GM21447 (cell line): ENCODE measurements around the gene CAPN7.

Experiments
- ATAC-seq: cut with Tn5 transposase; IDR thresholded peaks from one replicate; pipeline ENCODE4 v1.9.1; 2021; ENCODE audit not compliant: unreplicated experiment

CAPN7 gene

GRCh38 chr3:15272426-15273196 is 66.6 kb downstream of the CAPN7 start:
- ATAC-seq: no peak

GRCh38 chr3:15273227-15273626 is 67.2 kb downstream of the CAPN7 start:
- no peak for ATAC-seq

GRCh38 chr3:15276028-15276724 is 70.1 kb downstream of the CAPN7 start:
- ATAC-seq: no peak

DNA sequence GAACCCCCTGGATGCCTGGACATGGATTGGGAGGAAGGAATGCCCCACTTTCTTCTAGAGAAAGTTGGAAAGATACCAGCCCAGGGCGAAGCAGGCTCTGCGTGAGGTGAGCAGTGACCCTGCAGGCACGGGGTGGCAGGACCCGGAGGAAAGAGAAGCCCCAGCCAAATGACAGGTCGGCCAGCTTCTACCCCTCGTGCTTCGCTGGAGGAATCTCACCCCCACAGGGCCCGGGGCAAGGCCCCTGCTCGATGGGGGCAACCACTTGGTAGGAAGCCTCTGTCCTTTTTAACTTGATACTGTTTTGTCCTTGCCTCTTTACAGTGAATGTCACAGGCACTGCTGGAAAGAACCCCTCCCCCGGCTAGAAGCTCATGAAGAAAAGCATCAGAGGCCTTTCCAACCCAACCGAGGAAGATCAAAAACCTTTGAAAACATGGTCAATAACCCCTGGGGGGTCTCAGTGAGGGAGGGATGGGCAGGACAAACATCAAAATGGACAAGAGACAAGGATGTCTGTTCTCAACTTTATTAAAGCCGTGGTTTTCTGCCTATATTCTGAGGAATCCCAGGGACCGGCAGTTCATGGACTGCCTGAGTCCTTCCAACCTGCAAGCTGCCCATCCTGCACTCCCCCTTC is 71.9 kb downstream of the CAPN7 start:
- no peak for ATAC-seq

DNA sequence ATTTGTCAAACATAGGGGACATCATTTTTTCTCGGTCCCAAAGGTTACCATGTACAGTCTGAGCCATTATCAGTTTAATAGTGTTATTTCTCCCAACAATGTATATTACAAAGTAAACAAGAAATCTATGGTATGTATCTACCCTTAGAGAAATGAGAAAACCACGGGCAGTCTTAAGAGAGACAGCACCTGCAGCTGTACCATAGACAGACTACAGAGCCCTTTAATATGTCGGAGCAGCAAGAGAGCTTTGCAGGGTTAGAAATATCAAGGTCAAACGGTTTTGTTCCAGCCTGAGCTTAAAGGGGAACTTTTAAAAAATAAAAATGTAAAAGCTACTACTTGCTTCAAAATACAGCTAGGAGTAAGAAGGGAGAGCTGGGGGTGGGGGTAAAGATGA is 73.2 kb downstream of the CAPN7 start:
- ATAC-seq: no peak

DNA sequence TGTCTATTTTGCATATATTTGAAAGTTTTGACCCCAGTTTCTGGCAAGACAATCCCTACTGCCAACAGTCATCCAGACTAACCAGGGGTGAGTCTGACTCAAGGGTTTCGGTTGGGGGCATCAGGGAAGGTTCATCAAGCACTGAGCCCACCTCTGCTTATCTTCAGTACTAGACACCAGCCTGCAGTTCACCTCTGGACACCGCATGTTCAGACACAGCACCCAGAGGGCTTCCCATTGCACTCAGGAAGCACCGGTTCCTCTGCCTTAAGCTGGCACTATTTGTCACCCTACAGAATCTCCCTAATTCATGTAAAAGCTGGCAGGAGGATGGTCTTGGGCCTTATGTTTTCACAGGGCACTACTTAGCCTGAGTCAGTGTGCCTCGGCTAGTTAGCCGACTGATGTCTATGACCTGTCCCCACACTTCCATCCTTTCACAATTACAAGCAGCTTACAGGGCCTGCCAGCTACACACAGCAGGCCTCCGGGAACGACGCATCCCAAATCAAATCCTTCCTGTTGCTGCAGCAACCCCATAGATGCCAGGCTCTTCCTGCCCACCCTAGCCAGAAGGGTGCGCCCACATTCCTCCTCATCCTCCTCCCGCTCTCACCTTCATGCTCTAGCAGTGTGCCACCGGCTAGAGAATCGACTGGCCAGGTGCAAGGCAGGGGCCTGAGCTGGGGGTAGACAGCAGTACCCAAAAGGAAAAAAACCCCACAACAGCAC is 73.8 kb downstream of the CAPN7 start:
- ATAC-seq: no peak

- ATAC-seq: no peak
Observed at GRCh38 chr3:15280853-15281532, 74.9 kb downstream of the CAPN7 start.

DNA sequence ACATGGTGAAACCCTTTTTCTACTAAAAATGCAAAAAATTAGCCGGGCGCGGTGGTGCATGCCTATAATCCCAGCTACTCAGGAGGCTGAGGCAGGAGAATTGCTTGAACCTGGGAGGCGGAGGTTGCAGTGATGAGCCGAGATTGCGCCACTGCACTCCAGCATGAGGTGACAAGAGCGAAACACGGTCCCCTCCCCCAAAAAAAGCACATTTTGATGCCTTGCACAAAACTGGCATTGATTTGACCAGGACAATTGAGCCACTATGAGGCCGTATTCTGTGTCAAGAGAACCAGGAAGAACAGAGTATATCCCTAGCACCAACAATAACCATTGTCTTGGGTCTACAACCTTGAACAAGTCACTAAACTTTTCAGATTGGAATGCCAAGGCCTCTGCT is 75.8 kb downstream of the CAPN7 start:
- no peak for ATAC-seq

GRCh38 chr3:15283702-15284101 is 77.7 kb downstream of the CAPN7 start:
- no peak for ATAC-seq

- no peak for ATAC-seq
Observed at GRCh38 chr3:15284121-15284889, 78.3 kb downstream of the CAPN7 start.

- ATAC-seq: no peak
Observed at GRCh38 chr3:15286022-15286421, 80.0 kb downstream of the CAPN7 start.

GRCh38 chr3:15287565-15288330 is 81.7 kb downstream of the CAPN7 start:
- ATAC-seq: no peak

- no peak for ATAC-seq
Observed at GRCh38 chr3:15288331-15289035, 82.4 kb downstream of the CAPN7 start.

GRCh38 chr3:15289661-15290060 is 83.6 kb downstream of the CAPN7 start:
- ATAC-seq: no peak

DNA sequence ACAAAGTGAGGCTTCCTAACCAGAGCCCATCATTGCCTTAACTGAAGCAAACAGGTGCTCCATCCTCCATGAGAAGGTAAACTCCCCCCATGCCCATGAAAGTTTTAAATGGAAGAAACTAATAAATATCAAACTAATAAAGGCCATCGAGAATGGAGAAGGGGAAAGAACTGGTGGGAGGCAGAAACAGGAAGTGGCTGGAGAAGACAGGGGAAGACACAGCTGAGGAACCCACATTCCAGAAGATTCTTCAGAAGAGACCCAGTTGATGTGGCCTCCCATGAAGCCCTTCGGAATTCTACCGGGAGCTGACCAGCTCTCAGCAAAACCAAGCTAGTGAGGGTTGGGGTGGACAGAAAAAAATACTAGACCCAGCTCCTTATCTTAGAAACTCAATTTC is 84.7 kb downstream of the CAPN7 start:
- ATAC-seq: no peak

DNA sequence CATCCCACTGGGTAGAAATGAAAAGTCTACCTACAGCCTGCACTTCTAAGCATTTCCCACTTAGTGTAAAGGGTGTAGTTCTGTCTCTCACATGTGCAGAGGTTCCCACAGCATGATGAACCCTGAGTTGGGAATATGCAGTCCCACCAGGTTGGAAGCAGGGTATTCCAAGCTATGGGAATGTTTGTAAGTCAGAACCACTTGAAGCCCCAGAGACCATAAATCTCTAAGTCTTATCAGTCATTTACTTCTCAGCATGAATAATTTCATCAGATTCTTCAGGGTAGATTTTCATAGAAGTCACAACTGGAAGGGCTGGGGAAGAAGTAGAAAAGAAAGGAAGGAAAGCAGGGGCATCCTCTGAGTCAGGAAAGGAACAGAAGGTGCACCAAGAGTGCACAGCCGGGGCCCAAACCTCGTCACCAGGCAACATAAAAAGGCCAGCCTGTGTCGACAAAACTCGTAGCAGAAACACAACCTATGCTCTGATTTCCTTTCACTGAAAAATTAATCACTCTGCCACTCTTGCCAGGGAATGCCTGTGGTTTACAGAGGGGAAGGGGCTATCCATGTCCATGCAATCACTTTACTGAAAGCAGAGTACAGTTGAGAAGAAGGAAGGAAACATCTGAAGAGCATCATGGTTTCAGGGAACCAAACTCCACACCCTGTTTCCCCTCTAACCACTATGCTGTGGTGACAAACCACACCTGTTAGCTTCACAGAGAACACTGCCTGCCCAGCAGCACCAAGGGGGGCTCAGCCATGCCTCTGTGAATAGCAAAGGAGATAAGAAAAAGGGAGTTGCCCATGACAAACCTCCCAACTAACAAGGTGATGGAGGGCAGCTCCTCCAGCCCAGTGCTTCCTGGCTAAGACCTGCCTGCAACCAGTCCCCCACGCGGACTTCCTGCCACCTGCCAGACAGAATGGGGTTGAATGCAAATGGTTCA is 85.8 kb downstream of the CAPN7 start:
- peak; percentile 93 for ATAC-seq

DNA sequence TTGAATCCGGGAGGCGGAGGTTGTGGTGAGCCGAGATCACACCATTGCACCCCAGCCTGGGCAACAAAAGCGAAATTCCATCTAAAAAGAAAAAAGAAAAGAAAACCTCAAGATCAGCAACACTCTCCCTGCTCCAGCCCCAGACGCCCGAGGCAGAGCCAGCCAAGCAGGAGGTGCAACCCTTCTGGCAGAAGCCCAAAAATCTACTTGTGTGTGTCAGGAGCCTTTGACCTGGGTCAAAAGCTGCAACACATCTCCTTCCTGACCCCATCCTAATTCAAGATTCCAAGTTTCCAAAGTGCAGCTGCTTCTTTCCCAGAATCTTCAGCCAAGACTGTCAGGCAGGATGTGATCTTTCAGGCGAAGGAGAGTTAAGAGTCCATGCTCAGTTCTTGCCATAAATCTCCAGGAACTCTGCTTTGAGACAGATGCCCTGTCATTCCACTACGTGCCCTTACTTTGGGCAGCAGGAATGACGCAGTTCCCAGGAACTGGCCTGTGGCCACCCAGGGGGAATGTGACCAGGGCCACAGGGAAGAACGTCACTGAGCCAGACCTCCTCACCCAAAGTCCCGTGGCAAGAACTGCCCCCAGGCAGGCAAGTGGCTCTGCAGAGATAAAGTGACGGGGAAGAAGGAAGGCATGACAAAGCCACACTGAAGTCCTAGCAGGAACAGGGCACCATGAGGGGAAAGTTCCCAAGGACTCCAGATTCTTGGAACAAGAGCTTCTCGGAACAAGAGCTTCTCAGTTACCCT is 86.9 kb downstream of the CAPN7 start:
- ATAC-seq: no peak
